Suprapubic skin (tissue), 4 donors: Measurements from ENCODE around the gene CPO. TPM values are rescaled to one million over a fixed set of nuclear protein-coding genes. Genes with fewer than 3 reads are reported as not detected.

Experiments
- DNase-seq, 2 donors: peaks; one replicate each; pipeline ENCODE4 v3.0.0-alpha.2; 2019; ENCODE audit warnings: low spot score in 2 of 2
- H3K27ac ChIP-seq: fragments of 200-600 bp; sonication (generic); one replicate; pipeline ENCODE4 v1.5.1; 2019
- H3K27me3 ChIP-seq: fragments of 200-600 bp; sonication (generic); one replicate; pipeline ENCODE4 v1.5.1; 2019
- H3K36me3 ChIP-seq: fragments of 200-600 bp; sonication (generic); one replicate; pipeline ENCODE4 v1.5.1; 2019
- H3K4me1 ChIP-seq: fragments of 200-600 bp; sonication (generic); one replicate; pipeline ENCODE4 v1.5.1; 2019
- H3K4me3 ChIP-seq: fragments of 200-600 bp; sonication (generic); one replicate; pipeline ENCODE4 v1.5.1; 2019; ENCODE audit warnings: mild to moderate bottlenecking
- H3K9me3 ChIP-seq: fragments of 200-600 bp; sonication (generic); one replicate; pipeline ENCODE4 v1.5.1; 2019
- EP300 ChIP-seq: sonication (generic); formaldehyde crosslinking; IDR thresholded peaks from one replicate; pipeline ENCODE4 v1.6.1; 2017; ENCODE audit warnings: antibody characterized with exemption
- POLR2A ChIP-seq, 2 donors: fragments of 450-650 bp; IDR thresholded peaks; one replicate each; pipeline ENCODE4 v1.6.1; 2017; ENCODE audit warnings: antibody characterized with exemption in 2 of 2, mild to moderate bottlenecking in 2 of 2, moderate library complexity in 2 of 2
- POLR2AphosphoS5 ChIP-seq, 3 donors: sonication (generic); formaldehyde crosslinking; IDR thresholded peaks; one replicate each; pipeline ENCODE4 v1.6.1; 2017; ENCODE audit warnings: antibody characterized with exemption in 3 of 3
- WGBS: methylation state at CpG from one replicate; pipeline ENCODE4 v1.1.5; 2018; 5-methylcytosine and 5-hydroxymethylcytosine counted together
- total RNA-seq, 4 donors: library from RNA; depleted of rRNA; stranded (reverse); fragments of >200 nt; gene quantifications; one replicate each; pipeline ENCODE4 v1.1.0, GENCODE V29; 2016
- TF ChIP-seq, protein P1 (sequence below), 2 donors: fragments of 200-600 bp in 1 of 2; fragments of 450-650 bp in 1 of 2; sonication (generic) in 1 of 2; IDR thresholded peaks; one replicate each; pipeline ENCODE4 v1.5.1; 2016 to 2019; ENCODE audit warnings: antibody characterized with exemption in 2 of 2, mild to moderate bottlenecking in 1 of 2, moderate library complexity in 1 of 2

The CPO gene
- total RNA-seq, 4 donors from 2014 or later: 0.89 TPM; not detected in 3

DNA sequence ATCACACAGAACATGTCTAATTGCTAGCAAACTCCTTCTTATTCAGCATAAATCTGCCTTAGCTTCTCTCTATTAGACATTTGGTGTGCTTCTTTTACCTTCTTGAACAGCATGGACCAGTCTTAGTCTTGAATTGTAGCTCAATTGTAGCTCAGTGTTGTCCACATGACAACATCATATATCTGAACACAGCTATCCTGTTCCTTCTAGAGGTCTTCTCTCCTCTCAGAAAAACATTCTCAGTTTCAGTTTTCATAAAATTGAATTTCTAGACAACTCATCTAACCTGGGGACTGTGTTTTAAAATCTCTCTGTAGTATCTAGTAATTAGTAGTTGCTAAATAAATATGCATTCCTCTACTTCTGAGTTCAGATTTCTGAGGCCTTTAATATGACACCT is 47.6 kb downstream of the CPO start:
- H3K4me3 ChIP-seq: no peak overlapping the region
- H3K4me1 ChIP-seq: peaks cover 7% of the 10 kb centered on the region
- TF ChIP-seq, protein P1, sequence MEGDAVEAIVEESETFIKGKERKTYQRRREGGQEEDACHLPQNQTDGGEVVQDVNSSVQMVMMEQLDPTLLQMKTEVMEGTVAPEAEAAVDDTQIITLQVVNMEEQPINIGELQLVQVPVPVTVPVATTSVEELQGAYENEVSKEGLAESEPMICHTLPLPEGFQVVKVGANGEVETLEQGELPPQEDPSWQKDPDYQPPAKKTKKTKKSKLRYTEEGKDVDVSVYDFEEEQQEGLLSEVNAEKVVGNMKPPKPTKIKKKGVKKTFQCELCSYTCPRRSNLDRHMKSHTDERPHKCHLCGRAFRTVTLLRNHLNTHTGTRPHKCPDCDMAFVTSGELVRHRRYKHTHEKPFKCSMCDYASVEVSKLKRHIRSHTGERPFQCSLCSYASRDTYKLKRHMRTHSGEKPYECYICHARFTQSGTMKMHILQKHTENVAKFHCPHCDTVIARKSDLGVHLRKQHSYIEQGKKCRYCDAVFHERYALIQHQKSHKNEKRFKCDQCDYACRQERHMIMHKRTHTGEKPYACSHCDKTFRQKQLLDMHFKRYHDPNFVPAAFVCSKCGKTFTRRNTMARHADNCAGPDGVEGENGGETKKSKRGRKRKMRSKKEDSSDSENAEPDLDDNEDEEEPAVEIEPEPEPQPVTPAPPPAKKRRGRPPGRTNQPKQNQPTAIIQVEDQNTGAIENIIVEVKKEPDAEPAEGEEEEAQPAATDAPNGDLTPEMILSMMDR (IDR thresholded peaks at IDR 0.05): no peak
- TF ChIP-seq EP300 (no peak), POLR2A (IDR thresholded peaks at IDR 0.05) (no peak), POLR2AphosphoS5 (IDR thresholded peaks at IDR 0.05) (no peak)
- no peaks in the 10 kb centered on the region for H3K27me3 ChIP-seq
- no peaks in the 10 kb centered on the region for H3K9me3 ChIP-seq
- H3K36me3 ChIP-seq: no peaks in the 10 kb centered on the region
- DNase-seq: no peak
- H3K27ac ChIP-seq: no peak overlapping the region

DNA sequence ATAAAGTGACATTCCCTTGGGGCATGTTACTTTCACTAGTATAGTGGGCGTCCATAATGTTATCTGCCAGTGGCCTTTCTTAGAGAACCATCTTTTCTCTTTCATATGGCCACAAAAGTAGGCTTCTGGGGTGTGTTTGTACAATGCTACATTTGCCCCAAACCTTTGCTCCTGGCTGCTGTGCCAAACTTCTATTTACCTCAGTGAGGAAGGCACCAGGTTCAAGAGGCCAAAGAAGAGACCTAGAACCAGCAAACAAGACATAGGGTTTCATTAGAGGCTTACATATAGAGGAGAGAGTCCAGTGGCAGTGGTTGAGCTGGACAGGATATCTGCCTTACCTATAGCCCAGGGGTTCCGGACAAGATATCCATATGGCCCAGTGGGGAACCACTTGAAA is 48.5 kb downstream of the CPO start:
- Histone ChIP-seq H3K4me3 (no peak overlapping the region), H3K4me1 (no peaks in the 10 kb centered on the region), H3K27ac (no peak overlapping the region), H3K27me3 (no peaks in the 10 kb centered on the region), H3K9me3 (no peaks in the 10 kb centered on the region), H3K36me3 (no peaks in the 10 kb centered on the region)
- DNase-seq: no peak
- TF ChIP-seq POLR2AphosphoS5 (IDR thresholded peaks at IDR 0.05) (no peak), EP300 (no peak), POLR2A (IDR thresholded peaks at IDR 0.05) (no peak)
- TF ChIP-seq, protein P1 (IDR thresholded peaks at IDR 0.05): no peak
- 98% methylated on average over 2 of the region's 2 CpGs for WGBS

DNA sequence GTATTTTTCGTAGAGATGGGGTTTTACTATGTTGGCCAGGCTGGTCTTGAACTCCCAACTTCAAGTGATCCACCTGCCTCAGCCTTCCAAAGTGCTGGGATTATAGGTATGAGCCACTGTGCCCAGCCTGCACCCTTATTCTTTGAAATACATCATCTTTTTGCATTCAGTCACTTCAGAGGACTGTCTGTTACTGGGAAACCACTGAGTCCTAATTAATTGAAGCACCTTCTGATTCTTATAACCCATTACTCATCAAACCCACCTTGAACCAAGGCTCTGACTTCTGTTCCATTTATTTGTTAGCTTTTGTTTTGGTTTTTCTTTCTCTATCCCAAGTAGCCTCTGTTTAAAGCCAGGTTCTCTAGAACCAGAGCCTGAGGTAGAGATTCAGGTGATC is 49.6 kb downstream of the CPO start:
- H3K36me3 ChIP-seq: no peaks in the 10 kb centered on the region
- H3K4me3 ChIP-seq: no peak overlapping the region
- DNase-seq: no peak
- no peak for TF ChIP-seq EP300
- TF ChIP-seq, protein P1 (IDR thresholded peaks at IDR 0.05): no peak
- no peak for TF ChIP-seq POLR2AphosphoS5 (IDR thresholded peaks at IDR 0.05)
- TF ChIP-seq POLR2A (IDR thresholded peaks at IDR 0.05): no peak
- H3K27me3 ChIP-seq: no peaks in the 10 kb centered on the region
- no peak overlapping the region for H3K27ac ChIP-seq
- no peaks in the 10 kb centered on the region for H3K9me3 ChIP-seq
- H3K4me1 ChIP-seq: no peaks in the 10 kb centered on the region
- WGBS: 87% methylated on average over 1 of the region's 1 CpG

DNA sequence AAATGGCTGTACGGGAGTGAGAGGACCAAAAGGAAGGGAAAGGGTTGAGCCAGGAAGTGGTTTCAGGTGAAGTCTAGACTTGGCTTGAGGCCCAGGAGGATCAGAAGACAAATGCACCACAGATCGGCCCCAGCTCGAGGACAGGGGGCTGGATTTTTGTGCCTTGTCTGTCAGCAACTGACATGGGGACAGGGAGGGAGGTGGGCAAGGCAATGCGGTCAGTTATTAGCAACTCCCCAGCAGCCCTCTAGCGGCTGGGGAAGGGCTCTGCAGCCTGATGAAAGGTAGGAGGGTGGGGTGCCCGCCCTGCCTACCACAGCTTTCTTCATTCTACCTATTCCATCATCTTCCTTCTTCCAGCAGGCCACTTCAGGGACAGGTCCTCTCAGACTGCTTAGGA is 50.0 kb downstream of the CPO start:
- Histone ChIP-seq H3K9me3 (no peaks in the 10 kb centered on the region), H3K27ac (no peak overlapping the region), H3K4me1 (no peaks in the 10 kb centered on the region), H3K4me3 (no peak overlapping the region), H3K27me3 (no peaks in the 10 kb centered on the region), H3K36me3 (no peaks in the 10 kb centered on the region)
- no peak for TF ChIP-seq POLR2AphosphoS5 (IDR thresholded peaks at IDR 0.05)
- TF ChIP-seq, protein P1 (IDR thresholded peaks at IDR 0.05): peak in 1 of 2 donors; percentile 59
- DNase-seq: no peak
- 34% methylated on average over 6 of the region's 6 CpGs for WGBS

DNA sequence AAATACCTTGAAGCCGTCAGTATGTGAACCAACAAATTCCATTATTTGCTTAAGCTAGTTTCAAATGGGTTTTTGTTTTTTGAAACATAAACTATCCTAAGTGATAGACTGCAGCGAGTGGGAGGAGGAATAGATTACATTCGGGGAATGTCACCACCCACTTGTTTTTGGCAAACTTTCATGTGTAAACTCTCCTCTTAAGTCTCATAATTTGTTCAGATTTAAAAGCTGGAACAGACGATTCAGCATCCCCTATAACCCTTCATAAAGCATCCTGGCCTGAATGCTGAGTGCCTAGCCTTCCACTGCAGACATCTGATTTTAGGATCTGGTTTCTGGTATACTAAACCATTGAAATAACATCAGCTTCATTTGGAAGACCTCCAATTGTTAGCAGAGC is 51.0 kb downstream of the CPO start:
- 60% methylated on average over 4 of the region's 4 CpGs for WGBS

More for the DNA sequence above, 51.0 kb downstream of the CPO start:
- H3K4me1 ChIP-seq: no peaks in the 10 kb centered on the region
- no peaks in the 10 kb centered on the region for H3K9me3 ChIP-seq
- TF ChIP-seq EP300 (no peak), POLR2AphosphoS5 (IDR thresholded peaks at IDR 0.05) (no peak), POLR2A (IDR thresholded peaks at IDR 0.05) (no peak)
- TF ChIP-seq, protein P1 (IDR thresholded peaks at IDR 0.05): no peak
- no peaks in the 10 kb centered on the region for H3K27me3 ChIP-seq
- no peak for DNase-seq
- no peak overlapping the region for H3K27ac ChIP-seq
- H3K4me3 ChIP-seq: no peak overlapping the region
- H3K36me3 ChIP-seq: no peaks in the 10 kb centered on the region
